ENCODE data around the gene TNFAIP8. TPM values are rescaled to one million over a fixed set of nuclear protein-coding genes. Genes with fewer than 3 reads are reported as not detected.

The TNFAIP8 gene
- total RNA-seq, 2 experiments from 2014 or later: 135 to 141 TPM

- Mint-ChIP-seq H3K9me3 (peaks cover 4% of the 10 kb centered on the region), H3K27ac (no peak overlapping the region), H3K4me1 (ENCODE audit: low read depth) (no peaks in the 10 kb centered on the region), H3K27me3 (no peaks in the 10 kb centered on the region), H3K36me3 (ENCODE audit: low read depth) (no peaks in the 10 kb centered on the region), H3K4me3 (no peak overlapping the region)
- intact Hi-C loops (cut with micrococcal nuclease): no loop called here
- POLR2A ChIA-PET: interaction anchor here (0.6 kb wide), 1 partner anchor 23 kb away, joined by 3 read pairs; no protein-coding TSS in a partner anchor
- CTCF ChIA-PET: no interaction called here
- DNase-seq: no peak
- ATAC-seq: no peak
- TF ChIP-seq CTCF (IDR thresholded peaks at IDR 0.05): no peak
Measured at GRCh38 chr5:119445544-119445943, 89.7 kb downstream of the TNFAIP8 start.

Other genes starting within 250 kb of the TNFAIP8 start
- 100 to 1,000 TPM in 1 of 2 experiments, 10 to 100 TPM in 1; 94.3 to 111 TPM for gene HSD17B4, start 96.5 kb downstream of the TNFAIP8 start, total RNA-seq

Data from activated CD8-positive, alpha-beta T cell treated with anti-CD3 and anti-CD28 coated beads for 36 hours (primary cell).